NCI-H1417 (cell line): ENCODE data around the gene APC2.
"Not testable (repeated sequence)": the region's sequence is repeated elsewhere in the genome, so short reads cannot be mapped to it uniquely, and the experiment has no call there.

ENCODE experiments used
- DNase-seq, 3 experiments: peaks; one replicate each; lab custom pipeline; 2025; lab: John Stamatoyannopoulos, UW

The APC2 gene

DNA sequence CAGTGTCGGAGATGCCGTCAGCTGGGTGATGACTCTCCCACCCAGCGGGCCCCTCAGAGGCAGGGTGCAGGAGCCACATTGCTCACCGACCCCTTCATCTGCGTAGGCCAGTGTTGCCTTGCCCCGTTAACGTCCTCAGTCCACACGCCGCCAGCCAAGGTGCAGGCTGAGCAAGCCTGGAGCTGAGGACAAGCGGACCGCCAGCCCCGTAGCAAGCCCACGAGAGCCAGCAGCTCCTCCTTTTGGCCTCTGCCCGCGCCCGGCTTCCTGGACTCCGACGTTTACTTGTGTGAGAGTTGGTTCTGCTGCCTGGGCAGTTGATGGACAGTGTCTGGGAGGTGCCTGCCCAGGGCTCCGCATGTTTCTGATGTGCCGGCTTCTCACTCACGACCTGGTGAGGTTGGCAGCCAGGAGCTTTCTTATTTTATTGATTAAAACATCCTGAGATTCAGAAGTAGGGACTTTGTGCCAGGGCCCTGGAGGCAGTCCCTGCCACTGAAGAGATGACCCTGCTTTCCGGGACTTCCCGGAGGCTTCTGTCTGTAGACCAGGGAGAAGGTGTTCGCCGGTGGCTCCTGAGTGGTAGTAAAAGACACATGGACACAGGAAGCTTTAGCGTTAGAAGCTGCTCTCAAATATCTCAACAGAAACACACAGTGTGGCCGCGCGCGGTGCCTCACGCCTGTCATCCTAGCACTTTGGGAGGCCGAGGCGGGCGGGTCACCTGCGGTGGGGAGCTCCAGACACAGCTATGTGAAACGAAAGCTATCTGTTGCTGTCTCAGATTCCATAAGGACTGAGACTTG is 36.7 kb upstream of the APC2 start:
- no peak for DNase-seq

DNA sequence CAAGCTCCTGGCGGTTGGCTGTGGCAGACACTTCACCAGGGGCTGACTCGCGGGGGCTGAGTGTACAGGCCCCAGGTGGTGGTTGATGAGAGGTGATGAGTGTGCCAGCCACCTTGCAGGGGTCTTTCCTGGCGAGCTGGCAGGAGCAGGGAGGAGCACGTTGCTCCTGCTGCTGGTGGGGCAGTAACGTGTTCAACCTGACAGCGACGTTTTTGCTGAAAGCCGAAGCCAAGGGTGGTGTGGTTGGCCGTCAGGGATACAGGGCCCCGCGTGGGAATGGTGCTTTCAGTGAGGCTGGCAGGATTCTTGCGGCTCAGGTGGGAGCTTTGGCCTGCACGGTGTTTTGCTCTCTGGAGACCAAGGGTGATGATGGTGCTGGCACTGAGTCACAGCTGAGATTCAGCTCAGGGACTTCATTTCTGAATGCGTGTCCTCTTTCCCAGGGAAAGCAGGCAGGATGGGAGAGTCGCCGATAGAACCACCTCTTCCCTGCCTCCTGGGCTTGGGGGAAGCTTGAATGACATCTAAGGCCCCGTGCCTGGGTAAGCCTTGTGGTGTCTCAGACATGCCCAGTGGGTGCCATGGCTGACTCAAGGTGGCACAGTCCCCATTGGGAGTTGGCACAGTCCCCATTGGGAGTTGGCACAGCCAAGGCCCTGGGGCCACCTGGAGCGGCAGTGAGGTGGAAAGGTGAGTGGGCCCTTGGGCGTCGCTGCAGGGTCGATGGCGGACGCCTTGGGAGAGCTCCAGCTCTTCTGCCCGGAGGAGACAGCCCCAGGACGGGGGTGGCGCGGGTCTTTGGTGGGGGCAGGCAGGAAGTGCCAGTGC is 33.7 kb upstream of the APC2 start:
- peak in 1 of 3 experiments; percentile 36 for DNase-seq

DNA sequence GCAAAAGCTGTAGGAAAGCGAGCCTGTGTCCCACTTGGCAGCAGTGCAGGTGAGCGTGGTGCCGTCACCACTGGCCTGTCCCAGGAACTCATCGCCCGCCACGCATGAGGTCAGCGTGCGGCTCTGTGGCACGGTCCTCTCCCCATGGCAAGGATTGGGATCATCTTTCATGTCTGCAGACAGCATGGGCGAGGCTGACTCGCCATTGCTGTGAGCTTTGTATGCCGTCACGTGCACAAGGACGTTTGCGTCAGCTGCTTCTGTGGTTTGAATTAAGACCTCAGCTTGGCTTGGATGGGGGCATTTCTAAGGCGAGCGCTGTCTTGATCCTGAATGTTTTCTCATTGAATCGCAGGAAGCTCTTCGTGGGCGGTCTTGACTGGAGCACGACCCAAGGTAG is 32.8 kb upstream of the APC2 start:
- DNase-seq, result no peak

DNA sequence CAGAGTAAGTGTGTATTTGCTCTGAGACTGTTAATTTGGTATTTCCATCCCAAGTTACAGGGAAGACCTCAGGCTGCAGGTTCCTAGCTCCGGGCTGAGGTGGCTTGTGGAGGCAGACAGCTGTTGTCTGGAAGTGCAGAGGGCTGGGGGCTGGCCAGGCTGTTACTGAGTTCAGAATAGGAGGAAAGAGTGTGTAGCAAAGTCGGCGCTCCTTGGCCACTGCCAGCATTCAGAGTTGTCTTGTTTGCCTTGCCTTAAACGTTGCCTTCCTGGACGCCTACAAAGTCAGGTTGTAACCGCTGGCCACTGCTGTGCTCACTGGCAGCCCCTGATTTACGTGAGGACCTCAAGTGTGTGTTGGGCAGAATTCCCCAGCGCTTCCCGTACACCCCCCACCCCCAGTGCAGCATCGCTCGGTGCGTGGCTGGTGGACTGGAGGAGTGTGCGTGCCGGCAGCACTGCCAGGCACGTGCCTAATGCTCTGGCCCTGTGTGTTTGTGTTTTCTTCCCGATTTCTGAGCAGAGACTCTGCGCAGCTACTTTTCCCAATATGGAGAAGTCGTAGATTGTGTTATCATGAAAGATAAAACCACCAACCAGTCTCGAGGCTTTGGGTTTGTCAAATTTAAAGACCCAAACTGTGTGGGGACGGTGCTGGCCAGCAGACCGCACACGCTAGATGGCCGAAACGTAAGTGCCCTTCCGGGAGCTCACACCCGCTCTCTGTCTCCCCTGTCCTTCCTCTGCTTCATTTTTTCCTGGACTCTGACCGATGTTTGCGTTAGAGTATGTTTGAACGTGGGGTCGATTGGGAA is 32.0 kb upstream of the APC2 start:
- no peak for DNase-seq

DNA sequence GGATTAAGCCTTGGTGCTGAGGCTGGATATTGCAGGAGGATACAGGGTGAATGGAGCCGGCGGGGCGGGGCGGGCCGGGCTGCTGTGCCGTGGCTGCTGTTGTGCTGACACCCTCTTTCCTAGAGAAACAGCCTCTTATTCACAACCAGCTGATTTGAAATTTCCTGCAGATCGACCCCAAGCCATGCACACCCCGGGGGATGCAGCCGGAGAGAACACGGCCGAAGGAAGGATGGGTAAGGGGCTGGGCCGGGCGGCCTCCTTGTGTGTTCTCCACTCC is 31.5 kb upstream of the APC2 start:
- no peak for DNase-seq

DNA sequence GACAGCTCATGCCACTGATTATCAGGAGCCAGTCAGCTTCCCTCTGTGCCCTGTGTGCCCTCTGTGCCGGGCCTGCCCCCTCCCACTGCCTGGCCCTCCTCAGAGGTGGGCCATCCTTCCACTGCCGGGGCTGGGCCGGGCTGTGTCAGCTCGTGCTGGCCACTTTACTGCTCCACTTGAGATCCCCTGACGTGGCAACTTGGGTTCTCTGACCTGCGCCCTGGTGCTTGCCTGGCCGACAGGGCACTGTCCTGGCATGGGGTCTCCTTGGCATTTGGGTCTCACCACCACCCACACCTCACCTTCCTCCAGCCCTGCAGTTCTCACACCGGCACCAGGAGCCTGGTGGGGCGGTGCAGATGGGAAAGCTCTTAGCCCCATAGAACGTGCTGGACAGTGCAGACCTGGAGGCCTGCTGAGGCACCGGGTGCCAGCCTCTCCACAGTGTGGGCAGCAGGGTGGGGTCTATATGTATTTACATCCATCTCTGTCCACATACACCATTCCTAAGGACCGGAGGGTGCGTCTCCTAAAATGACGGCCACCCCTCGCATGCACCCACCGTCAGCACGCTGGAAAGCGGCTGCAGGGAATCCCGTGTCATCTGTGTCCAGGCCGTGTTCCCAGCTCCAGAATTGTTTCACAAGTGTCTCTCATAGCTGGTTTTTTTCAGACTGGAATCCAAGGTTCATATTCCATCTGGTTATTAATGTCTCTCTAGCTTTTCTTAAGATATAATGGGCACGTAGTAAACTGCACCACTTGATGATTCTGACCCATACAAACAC is 30.8 kb upstream of the APC2 start:
- no peak for DNase-seq

DNA sequence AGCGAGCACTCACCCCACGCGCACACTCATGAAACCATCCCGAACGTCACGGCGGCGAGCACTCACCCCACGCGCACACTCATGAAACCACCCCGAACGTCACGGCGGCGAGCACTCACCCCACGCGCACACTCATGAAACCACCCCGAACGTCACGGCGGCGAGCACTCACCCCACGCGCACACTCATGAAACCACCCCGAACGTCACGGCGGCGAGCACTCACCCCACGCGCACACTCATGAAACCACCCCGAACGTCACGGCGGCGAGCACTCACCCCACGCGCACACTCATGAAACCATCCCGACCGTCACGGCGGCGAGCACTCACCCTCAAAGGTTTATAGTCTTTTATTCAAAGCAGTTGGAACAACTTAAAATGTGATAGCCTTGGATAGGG is 29.8 kb upstream of the APC2 start:
- not testable (repeated sequence) for DNase-seq

DNA sequence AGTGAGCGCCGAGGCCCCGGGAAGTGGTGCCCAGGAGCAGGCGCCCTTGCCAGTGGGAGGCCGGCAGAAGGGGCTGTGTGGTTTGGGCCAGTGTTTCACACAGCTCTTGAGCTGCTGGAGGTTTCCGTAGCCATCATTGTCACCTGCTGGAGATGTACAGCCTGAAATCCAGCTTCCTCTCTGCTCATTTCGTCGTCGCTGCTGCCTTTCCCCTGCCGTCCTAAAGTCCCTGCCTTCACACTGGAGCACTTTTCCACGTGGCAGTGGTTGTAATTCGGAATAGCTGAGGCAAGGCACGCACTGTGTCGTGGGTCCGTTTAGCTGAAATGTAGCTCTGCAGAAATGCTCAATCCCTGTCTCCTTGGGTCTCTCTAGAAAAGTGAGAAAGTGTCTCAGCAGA is 29.3 kb upstream of the APC2 start:
- no peak for DNase-seq

DNA sequence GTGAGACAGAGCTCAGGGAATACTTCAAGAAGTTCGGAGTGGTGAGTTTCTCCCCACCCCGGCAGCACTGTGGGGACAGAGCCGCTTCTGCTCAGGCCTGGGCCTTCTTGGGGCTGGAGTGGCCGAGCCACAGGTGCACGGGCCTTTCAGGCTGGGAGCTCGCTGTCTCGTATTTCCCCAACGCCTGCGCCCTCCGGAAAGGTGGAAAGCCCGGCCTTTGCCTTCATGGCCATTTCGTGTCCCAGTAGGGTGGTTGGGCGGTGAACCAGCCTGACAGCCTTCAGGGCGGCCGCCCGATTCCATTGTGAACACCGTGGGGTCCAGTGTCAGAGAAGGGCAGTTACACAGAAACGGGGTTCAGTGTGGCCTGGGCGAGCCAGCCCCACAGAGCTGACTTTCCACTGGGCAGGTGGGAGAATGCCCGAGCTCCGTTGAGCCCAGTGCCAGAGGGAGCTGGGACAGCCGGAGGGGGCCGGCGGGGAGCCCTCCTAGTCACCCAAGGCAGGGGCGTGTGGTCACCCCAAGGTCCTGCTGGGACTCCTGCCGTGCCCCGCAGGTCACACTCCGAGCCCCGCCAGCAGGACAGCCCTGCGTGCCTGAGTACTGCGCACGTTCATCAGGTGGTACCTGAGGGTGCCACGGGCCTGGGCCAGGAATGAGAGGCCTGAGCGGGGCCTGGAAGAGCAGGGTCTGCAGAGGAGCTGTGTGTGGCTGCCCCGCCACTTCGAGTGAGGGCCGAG is 28.5 kb upstream of the APC2 start:
- DNase-seq, result no peak

DNA sequence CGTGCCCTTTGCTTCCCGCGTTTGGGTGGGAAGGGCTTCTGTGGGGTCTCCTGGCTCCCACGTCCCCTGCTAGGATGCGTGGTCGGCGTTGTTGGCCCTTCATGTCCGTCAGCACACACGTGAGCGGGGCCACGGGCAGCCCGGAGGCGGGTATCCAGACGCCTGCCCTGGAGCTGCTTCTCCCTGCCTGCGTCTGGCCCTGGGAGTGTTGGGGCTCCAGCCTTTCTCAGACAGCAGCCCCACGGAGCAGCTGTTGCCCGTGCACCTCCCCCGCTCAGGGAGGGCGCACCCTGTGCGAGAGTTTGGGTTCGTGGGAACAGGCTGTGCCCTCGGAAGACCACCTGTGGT is 28.0 kb upstream of the APC2 start:
- no peak for DNase-seq

DNA sequence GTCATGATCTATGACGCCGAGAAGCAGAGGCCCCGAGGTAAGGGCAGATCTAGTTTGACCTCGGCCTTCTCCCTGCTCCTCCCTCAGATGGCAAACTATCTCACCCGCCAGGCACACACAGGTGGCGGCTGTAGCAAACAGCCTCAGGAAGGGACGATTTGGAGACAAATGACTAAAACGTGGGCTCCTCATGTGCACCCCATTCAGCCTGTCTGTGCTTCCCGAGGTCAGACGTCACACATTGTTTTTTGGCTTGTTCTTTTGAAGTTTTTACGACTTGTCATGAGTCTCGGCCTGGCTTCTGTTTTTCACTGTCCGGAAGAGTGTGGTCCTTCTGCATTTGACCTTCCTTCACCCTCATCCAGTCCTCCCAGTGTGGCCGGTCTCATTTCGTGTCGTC is 27.6 kb upstream of the APC2 start:
- DNase-seq, result no peak

DNA sequence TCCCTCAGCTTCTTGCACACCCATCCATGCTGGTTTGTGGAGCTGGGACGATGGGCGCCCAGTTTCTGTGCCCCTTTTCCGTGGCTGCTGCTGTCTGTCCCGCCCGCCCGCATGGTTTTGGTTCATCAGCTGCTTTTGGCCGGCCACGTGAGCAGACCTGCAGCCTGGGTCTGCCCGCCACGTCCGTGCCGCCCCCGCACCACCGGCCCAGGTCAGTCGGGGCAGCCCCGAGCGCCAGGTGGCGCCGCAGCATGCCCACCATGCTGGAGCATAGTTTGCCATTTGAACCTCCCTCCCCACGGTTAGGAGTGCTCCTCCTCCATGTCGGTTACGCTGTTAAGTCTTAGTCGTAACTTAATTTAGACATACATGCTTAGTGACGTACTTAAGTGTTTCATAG is 27.0 kb upstream of the APC2 start:
- DNase-seq, result no peak

DNA sequence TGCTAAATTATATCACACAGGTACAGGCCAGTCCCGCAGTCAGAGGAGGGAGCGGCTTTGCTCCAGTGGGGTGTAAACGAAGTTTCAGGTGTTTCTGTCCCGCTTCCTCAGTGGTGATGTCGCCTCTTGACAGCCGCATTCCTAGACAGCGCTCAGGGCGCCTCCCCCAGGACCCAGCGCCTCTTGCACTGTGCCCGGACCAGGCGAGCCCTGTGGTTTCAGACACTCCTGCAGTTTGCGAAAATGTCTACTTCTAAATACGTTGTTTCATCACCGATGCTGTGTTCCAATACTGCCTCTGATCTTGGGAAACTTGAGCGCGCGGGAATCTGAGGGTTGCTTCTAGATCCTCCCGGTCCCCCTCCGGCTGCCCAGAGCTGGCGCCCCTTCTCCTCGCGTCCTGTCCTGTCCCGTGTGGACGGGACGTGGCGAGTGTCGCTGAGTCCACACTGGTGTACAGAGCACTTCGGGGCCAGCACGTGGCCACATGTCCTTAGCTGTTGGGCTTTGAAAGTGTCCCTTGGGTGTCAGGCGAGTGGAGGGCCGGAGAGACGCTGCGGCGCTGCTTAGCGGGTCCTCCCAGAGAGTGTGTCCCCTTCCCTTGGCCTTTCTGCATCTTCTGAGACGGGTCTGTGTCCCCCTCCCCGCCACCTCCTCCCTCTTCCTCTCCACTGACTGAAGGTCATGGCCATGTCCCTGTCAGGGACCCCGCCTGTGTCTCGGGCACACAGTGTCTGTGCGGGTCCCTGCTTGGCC is 26.3 kb upstream of the APC2 start:
- no peak for DNase-seq

DNA sequence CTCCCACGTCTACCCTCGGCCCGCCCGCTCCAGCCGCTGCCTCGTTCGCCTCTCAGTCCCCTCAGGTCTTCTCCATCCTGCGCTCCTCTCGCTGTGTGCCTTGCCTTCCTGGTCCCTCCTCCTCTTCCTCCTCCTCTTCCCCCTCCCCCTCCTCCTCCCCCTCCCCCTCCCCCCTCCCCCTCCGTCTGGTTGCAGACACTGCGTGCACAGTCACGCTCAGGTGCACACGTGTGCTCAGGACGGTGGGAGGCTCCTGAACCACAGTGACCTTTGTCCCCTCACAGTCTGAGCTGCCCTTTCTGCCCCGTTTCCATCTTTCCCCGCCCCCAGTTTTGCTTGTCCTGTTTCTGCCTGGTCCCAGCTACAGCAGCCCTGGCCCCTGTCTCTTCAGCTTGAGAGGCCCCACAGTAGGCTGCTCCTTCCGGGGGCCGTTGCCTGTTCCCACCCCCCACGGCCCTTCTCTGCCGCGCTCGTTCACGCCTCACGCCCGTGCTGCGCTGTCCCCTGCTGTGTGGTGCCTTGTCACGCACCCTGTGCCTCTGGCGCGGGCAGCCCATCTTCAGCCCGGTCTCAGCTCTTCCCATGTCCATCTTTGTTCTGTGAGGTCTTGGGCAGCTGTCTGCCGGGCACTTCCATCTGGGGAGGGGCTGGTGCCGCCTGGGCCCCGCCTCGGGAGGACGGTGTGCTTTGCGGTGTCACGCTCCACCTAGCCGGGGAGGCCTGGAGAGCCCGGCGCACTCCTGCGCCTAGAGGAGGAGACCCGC is 25.5 kb upstream of the APC2 start:
- peak in 1 of 3 experiments; percentile 39 for DNase-seq

DNA sequence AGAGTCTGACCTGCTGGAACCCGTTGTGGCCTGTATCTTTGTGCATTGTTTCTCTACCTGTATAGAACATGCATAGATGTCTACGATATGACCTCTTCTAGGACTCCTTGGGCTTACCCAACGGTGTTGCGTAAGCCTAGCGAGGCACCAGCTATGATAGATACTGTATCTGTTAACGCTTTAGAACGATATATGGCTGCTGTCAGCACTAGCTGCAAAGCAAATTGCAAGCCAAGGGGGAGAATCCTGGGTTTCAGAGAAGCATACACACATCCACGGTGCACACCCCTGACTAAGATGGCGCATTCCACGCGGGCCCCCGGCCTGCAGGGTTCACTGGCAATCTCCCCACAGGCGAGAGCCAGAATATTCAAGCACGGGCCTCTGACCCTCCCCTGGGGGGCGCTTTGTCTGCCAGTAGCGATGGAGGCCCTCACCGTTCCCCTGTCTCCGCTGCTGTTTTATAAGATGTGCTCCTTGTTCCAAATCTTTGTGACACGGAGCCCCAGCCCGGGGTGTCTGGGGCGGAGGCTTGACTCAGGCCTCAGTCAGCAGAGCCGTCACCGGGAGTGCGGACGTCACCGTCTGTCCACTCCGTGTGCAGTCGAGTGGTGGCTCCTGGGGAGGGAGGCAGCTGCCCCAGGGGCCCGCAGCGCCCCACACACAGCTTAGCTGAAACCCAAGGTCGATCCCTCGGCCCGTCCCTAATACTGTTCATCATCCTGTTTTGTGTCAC is 24.7 kb upstream of the APC2 start:
- DNase-seq, result no peak

DNA sequence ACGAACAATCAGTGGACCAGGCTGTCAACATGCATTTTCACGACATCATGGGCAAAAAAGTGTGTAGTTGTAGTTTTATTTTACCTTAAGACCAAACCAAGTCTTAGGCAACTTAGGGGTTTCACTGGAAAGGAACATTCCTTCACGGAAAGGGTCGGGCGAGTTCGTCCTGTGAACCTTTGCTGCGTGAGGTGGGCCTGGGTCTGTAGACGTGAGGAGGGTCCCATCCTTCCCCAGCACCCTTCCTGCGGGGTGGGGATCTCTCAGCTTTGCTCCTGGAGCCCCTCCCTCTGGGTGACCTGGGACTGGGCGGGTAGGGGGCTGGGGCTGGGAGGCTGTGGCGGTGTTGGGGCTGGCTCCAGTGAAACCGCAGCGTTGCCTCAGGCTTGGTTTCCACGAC is 24.0 kb upstream of the APC2 start:
- no peak for DNase-seq

DNA sequence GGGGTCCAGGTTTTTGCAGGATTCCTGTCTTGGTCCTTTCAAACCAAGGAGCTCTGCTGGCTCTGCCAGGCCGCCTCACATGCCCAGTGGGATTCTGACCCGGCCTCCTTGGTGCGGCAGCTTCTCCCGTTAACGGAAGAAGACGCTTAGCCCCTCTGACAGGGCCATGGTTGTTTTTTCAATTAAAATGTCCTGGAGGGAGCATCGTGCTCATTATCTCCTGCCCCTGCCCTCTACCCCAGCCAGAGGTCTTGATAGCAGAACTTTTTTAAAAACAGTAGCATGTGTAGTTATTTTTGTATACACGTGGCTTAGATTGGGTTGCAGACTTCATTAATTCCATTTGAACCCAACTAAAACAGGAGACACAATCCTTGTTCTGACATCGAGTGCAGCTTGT is 23.2 kb upstream of the APC2 start:
- no peak for DNase-seq

DNA sequence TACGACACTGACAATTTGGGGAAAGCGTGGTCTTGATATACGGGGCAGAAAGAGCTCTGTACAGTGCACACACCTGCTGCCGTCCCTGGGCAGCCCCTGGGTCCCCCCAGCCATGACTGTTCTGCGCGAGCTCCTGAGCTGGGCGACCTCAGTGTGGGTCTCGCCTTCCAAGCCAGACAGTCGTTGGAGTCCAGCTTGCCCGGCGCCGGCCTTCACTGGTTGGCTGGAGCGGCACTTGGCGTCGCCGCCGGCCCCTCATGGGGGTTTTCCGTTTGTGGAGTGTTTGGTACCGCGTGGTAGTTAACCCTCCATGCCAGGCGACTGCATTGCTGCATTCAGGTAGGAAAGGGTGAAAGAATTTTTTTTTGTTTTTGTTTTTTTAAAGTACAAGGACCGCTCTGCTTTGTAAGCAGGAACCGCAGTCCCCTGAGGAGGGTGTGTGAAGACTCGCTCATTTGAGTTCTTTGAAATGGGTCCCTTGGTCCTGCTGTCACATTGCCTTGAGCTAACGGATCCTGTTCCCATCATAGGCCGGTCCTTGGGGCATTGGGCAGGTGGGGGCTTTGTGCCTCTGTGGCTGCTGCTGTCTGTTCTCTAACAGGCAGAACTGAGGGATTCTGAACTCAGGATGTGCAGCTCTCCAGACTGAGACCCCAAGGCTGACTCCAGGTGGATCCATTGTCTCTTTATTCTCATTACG is 22.6 kb upstream of the APC2 start:
- DNase-seq, result no peak
